GM19468 (cell line): ENCODE results near the gene HRCT1.
"Not testable (repeated sequence)": the region's sequence is repeated elsewhere in the genome, so short reads cannot be mapped to it uniquely, and the experiment has no call there.

Experiments
- ATAC-seq: cut with Tn5 transposase; IDR thresholded peaks from one replicate; pipeline ENCODE4 v1.9.1; 2021; ENCODE audit warnings: mild to moderate bottlenecking, moderate library complexity, moderate number of reproducible peaks; ENCODE audit not compliant: unreplicated experiment; ENCODE audit errors: extremely low read depth

HRCT1 gene

DNA sequence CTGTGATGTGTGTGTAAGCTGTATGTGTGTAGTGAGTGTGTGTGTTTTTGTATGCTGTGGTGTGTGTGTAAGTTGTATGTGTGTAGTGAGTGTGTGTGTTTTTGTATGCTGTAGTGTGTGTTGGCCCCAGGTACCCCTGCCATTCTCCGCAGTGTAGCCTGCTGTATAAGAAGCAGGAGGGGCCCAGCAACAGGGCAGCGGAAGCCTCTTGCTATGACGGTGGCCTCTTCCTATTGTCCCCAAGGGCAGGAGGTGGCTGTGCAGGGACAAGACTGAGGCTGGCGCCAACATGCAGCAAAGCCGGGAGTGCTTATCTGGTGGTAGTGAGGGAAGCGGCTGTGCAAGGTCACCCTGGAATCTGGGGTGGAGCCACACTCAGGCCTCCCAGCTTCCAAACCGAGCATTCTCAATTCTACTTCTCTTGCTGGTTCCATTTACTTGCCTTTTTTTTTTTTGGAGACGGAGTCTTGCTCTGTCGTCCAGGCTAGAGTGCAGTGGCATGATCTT is 8.4 kb downstream of the HRCT1 start:
- ATAC-seq, result no peak

GRCh38 chr9:35915681-35916294 is 9.8 kb downstream of the HRCT1 start:
- no peak for ATAC-seq

- no peak for ATAC-seq
Observed at GRCh38 chr9:35917261-35917660, 11.3 kb downstream of the HRCT1 start.

DNA sequence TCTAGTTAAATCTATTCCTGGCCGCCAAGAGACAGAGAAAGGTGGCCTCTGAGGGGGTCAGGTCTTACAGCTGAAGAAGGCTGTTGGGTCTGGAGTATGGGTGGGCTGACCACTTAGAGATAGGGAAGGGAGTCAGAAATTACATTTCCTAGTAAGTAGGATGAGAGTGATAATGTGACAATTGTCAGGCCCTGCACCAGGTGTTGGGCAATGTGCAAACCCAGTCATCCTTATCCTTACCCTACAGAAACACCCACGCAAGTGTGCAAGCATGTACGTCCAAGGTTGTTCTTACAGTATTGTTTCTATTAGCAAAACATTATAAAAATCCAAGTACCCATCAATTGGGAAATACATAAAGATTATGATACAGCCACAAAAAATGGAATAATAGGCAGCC is 12.8 kb downstream of the HRCT1 start:
- ATAC-seq, result no peak

DNA sequence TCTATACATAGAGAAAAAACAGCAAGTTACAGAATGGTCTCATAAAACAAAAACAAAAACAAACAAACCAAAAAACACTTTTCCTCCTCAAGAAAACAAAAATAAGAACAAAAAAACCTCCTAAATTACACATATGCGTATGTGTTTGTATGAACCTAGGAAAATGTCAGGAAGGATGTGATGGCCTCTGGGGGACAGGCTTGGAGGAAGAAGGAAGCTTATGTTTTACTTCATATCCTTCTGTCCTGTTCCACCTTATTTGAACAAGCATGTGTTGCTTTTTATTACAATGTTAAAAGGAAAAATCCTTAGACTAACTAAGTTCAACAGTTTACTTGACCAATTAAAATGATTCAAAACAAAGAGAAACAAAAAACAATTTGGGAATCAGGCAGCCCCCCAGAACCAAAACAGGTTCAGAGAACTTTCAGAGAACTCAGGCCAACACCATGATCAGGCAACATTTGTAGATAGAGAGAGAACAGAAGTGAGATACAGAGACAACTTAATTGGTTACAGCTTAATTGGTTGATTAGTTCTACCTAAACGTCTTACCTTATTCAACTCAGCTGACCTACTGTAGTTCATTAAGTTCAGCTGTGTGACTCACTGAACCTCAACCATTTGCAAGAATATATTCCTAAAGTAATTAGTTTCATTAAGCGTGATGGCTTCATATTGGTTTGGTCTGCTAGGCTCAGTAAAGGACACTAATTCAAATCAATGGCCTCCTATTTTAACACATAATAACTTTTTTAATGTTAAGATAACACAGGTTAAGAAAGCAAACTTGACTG is 13.4 kb downstream of the HRCT1 start:
- no peak for ATAC-seq

DNA sequence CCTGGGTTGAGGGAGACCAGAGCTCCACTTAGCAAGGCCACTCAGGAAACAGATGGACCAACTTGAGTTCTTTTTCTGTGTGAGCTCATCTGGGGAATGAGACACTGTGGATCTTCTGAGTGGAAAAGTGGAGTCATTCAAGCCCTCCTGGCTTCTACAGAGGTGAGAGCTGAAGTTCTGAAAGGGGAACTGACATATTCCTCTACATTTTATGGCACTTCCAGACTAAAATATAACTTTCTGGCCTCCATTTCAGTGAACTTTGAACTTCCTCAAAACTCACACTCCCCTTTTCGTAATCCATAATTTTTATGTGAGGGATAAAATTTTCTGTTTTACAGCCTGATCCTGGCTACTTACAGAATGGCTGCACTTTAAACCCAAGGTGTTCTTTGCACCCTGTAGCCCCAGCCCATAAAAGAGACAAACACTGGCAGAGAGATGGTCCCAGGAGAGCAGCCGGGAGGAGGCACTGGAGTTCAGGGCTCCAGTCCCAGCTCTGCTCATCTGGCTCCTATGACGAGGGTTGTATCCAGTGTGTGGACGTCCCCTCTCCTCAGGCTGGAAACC is 14.1 kb downstream of the HRCT1 start:
- no peak for ATAC-seq

DNA sequence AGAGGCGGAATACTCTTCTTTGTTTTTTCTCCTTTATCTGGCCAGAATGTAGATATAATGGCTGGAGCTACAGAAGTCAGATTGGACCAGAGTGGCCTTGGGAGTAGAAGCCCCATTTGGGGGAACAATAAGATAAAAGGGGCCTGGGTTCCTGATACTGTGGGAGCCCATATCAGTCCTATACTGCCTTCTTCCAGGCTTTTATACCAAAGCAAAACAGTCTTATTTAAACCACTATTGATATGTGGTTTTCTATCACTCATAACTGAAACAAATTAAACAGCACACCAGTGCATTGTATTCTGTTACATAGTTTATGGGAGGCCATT is 17.6 kb downstream of the HRCT1 start:
- no peak for ATAC-seq

DNA sequence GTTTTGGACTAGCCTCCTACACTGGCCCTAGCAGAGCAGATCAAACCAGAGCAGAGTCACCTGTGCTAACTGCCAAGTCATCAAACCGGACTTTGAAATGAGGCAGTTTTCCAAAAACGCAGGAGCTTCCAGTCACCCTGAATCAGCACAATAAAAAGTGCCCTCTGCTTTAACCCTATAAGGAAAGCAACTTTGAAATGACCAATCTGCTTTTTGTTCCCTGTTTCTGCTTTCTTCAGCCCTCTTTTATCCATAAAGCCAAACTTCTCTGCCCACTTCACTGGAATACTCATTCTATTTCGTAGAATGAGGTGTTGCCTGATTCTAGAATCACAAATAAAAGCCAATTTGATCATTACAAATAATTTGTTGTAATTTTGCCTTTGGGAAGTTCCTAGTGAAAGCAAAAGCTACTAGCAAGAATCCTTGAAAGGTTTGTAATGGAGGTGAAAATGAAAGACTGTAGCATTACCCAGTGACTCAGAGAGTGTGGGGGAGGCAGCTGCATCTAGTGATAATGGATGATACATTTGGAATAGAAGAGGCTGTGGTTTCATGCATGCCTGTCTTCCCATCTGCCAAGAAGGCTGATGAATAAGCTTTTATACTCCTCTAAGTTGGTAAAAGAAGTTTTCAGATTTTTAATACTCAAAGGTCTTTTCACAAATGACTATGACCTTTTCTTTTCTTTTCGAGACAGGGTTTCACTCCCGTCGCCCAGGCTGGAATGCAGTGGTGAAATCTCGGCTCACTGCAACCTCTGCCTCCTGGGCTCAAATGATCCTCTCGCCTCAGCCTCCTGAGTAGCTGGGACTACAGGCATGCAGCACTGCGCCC is 18.1 kb downstream of the HRCT1 start:
- no peak for ATAC-seq

GRCh38 chr9:35928591-35929452 is 22.8 kb downstream of the HRCT1 start:
- ATAC-seq, result no peak

- no peak for ATAC-seq
Observed at GRCh38 chr9:35929453-35929718, 23.4 kb downstream of the HRCT1 start.

DNA sequence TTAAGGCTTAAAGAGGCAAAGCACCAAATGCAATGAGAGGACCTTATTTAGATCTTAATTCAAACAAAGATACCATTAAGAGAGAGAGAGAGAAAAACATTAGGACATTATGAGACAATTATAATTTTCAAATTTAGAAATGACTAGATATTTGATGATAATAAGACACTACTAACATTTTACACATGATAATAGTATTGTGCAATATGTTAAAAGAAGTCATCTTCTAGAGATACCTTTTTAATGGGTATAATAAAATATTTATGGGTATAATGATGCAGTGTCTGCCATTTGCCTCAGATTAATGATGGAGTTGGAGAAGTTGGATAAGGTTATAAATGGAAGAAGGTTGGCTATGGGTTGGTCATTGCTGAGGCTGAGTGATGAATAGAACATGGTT is 24.5 kb downstream of the HRCT1 start:
- no peak for ATAC-seq

- ATAC-seq, result no peak
Observed at GRCh38 chr9:35930989-35931388, 25.0 kb downstream of the HRCT1 start.

DNA sequence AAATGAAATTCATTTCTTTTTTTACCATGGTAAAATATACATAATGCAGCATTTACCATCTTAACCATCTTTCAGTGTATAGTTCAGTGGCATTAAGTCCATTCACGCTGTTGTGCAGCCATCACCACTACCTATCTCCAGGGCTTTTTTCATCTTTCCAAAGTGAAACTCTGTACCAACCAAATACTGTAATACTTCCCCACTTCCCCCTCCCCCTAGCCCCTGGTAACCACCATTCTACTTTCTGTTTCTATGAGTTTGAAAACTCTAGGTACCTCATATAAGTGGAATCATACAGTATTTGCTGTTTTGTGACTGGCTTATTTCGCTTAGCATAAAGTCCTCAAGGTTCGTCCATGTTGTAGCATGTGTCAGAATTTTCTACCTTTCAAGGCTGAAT is 26.7 kb downstream of the HRCT1 start:
- no peak for ATAC-seq

- no peak for ATAC-seq
Observed at GRCh38 chr9:35933550-35934067, 27.6 kb downstream of the HRCT1 start.

DNA sequence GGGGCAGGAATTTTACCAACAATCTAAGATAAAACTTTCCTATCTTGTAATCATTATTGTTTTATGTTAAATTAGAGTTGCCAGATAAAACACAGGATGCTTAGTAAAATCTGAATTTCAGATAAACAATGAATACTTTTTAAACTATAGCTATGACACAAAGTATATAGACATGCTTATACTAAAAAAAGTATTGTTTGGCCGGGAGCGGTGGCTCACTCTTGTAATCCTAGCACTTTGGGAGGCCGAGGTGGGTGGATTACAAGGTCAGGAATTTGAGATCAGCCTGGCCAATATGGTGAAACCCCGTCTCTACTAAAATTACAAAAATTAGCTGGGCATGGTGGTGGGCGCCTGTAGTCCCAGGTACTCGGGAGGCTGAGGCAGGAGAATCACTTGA is 28.1 kb downstream of the HRCT1 start:
- ATAC-seq, result not testable (repeated sequence)

DNA sequence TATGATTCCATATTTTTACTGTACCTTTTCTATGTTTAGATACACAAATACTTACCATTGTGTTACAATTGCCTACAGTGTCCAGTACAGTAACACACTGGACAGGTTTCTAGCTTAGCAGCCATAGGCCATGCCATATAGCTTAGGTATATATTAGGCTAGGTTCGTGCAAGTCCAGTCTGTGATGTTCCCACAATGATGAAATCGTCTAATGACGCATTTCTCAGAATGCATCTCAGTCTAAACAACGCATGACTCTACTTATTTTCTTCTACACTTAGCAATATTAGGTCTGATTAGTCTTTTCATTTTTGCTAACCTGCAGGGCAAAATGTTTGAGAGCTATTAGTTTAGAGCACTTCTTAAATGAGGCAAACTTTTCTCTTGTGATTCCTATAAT is 29.3 kb downstream of the HRCT1 start:
- ATAC-seq, result no peak

DNA sequence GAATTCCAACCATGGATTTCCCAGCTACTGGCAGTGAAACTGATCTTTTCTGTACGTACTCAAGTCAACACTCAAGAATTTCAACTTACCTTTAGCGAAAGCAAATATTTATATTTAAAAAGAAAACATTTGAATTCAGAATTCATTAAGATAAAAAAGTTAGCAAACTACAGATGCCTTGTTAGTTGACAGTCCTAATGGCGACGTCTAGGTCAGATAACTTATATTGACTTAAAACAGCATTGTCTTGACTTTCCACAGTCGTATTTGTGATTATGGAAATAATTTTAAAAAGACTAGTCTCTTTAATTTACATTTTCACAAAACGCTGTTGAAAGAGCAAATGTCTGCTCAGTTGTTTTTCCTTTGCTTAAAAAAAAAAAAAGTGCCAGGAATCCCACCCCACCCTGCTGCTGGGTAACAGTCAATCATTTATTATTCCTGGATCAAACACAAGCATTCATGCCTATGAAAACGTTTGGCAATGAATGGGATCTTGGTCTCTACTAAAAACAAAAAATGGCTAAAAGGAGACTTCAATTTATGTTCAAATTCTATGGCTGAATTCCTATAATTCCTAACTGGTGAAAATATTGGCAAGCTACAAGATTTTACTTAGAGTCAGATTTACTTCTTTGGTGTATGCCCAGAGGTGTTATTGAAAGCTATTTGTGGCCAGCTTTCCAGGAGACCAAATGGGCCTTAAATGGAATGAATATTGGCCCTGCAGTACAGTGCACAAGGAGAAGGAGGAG is 29.9 kb downstream of the HRCT1 start:
- no peak for ATAC-seq

- ATAC-seq, result no peak
Observed at GRCh38 chr9:35937227-35937626, 31.2 kb downstream of the HRCT1 start.
